Hepatocyte (in vitro differentiated cells): ENCODE measurements around the gene PREX1. TPM values are rescaled to one million over a fixed set of nuclear protein-coding genes. Genes with fewer than 3 reads are reported as not detected.

ENCODE experiments used
- DNase-seq: peaks from one replicate; pipeline ENCODE4 v3.0.0-alpha.2; 2016; ENCODE audit warnings: low spot score
- H2AFZ ChIP-seq: fragments of 200-600 bp; sonication (generic); 2 replicates; pipeline ENCODE4 v1.6.0; 2016; ENCODE audit warnings: antibody characterized with exemption, mild to moderate bottlenecking
- H3K27ac ChIP-seq: fragments of 200-600 bp; sonication (generic); 2 replicates; pipeline ENCODE4 v1.5.1; 2016; ENCODE audit warnings: mild to moderate bottlenecking
- H3K27me3 ChIP-seq: fragments of 200-600 bp; sonication (generic); 2 replicates; pipeline ENCODE4 v1.6.1; 2016
- H3K36me3 ChIP-seq: fragments of 200-600 bp; sonication (generic); replicated peaks from 2 replicates; pipeline ENCODE4 v1.5.1; 2016; ENCODE audit warnings: low read depth; ENCODE audit not compliant: insufficient read depth
- H3K4me1 ChIP-seq: fragments of 200-600 bp; sonication (generic); 2 replicates; pipeline ENCODE4 v1.5.1; 2016; ENCODE audit warnings: mild to moderate bottlenecking, moderate library complexity; ENCODE audit not compliant: insufficient read depth
- H3K4me2 ChIP-seq: fragments of 200-600 bp; sonication (generic); 2 replicates; pipeline ENCODE4 v1.6.0; 2016
- H3K4me3 ChIP-seq: fragments of 200-600 bp; sonication (generic); 2 replicates; pipeline ENCODE4 v1.5.1; 2016; ENCODE audit warnings: mild to moderate bottlenecking
- H3K79me2 ChIP-seq: fragments of 200-600 bp; sonication (generic); 2 replicates; pipeline ENCODE4 v1.6.0; 2017; ENCODE audit warnings: mild to moderate bottlenecking
- H3K9me2 ChIP-seq: fragments of 200-600 bp; sonication (generic); replicated peaks from 2 replicates; pipeline ENCODE4 v1.6.0; 2017; ENCODE audit warnings: mild to moderate bottlenecking; ENCODE audit not compliant: insufficient read depth
- H3K9me3 ChIP-seq: fragments of 200-600 bp; sonication (generic); 2 replicates; pipeline ENCODE4 v1.5.1; 2016; ENCODE audit warnings: low read depth, mild to moderate bottlenecking
- H4K20me1 ChIP-seq: fragments of 200-600 bp; sonication (generic); 2 replicates; pipeline ENCODE4 v1.6.0; 2016; ENCODE audit warnings: mild to moderate bottlenecking; ENCODE audit not compliant: insufficient read depth, poor library complexity, severe bottlenecking
- CTCF ChIP-seq: fragments of 200-600 bp; sonication (generic); IDR thresholded peaks from 2 replicates; pipeline ENCODE4 v1.5.1; 2016; ENCODE audit warnings: antibody characterized with exemption, mild to moderate bottlenecking; ENCODE audit not compliant: poor library complexity
- EZH2 ChIP-seq: fragments of 200-600 bp; sonication (generic); IDR thresholded peaks from 2 replicates; pipeline ENCODE4 v1.6.1; 2016; ENCODE audit warnings: antibody characterized with exemption, mild to moderate bottlenecking, borderline replicate concordance
- EZH2phosphoT487 ChIP-seq: fragments of 200-600 bp; sonication (generic); IDR thresholded peaks from one replicate; pipeline ENCODE4 v1.6.1; 2018; ENCODE audit warnings: antibody characterized with exemption, mild to moderate bottlenecking, low read depth, moderate library complexity; ENCODE audit not compliant: unreplicated experiment, severe bottlenecking
- WGBS: methylation state at CpG from one replicate; pipeline ENCODE4 v1.1.6; 2016; ENCODE audit warnings: low lambda C conversion rate; ENCODE audit errors: missing lambda C conversion rate; 5-methylcytosine and 5-hydroxymethylcytosine counted together
- polyA plus RNA-seq: library from polyadenylated mRNA; unstranded; fragments of >200 nt; fragmentation: Nextera tagmentation; extraction: Ambion mirVana; gene quantifications from 2 replicates; pipeline ENCODE4 v1.2.1, GENCODE V29; 2016
- total RNA-seq: library from RNA; depleted of rRNA; stranded (reverse); fragments of >200 nt; gene quantifications from 2 replicates; pipeline ENCODE4 v1.2.3, GENCODE V29; 2014

Gene PREX1
- total and polyA plus RNA-seq, 2 experiments from 2014 or later: 1.8 to 2.9 TPM

GRCh38 chr20:48761023-48761785 is 66.6 kb downstream of the PREX1 start:
- H3K4me1 ChIP-seq: no peaks in the 10 kb centered on the region
- no peak for DNase-seq
- no peak overlapping the region for H2AFZ ChIP-seq
- no peak overlapping the region for H3K27ac ChIP-seq
- H3K9me2 ChIP-seq: no peaks in the 10 kb centered on the region
- no peaks in the 10 kb centered on the region for H4K20me1 ChIP-seq
- no peaks in the 10 kb centered on the region for H3K27me3 ChIP-seq
- H3K79me2 ChIP-seq: no peaks in the 10 kb centered on the region
- H3K9me3 ChIP-seq: no peaks in the 10 kb centered on the region
- H3K4me2 ChIP-seq: no peak overlapping the region
- 90% methylated on average over 12 of the region's 12 CpGs for whole genome bisulfite sequencing
- TF ChIP-seq CTCF (no peak), EZH2phosphoT487 (no peak), EZH2 (no peak)
- H3K36me3 ChIP-seq: no peaks in the 10 kb centered on the region
- H3K4me3 ChIP-seq: no peak overlapping the region

GRCh38 chr20:48760403-48760983 is 67.3 kb downstream of the PREX1 start:
- no peak overlapping the region for H2AFZ ChIP-seq

GRCh38 chr20:48759631-48760245 is 68.1 kb downstream of the PREX1 start:
- Histone ChIP-seq H3K4me1 (no peaks in the 10 kb centered on the region), H3K27me3 (no peaks in the 10 kb centered on the region), H3K27ac (no peak overlapping the region), H3K4me2 (no peak overlapping the region), H3K9me2 (no peaks in the 10 kb centered on the region), H3K79me2 (no peaks in the 10 kb centered on the region), H3K36me3 (no peaks in the 10 kb centered on the region), H2AFZ (no peak overlapping the region), H3K9me3 (no peaks in the 10 kb centered on the region), H3K4me3 (no peak overlapping the region), H4K20me1 (no peaks in the 10 kb centered on the region)
- DNase-seq: no peak
- 86% methylated on average over 7 of the region's 7 CpGs for WGBS
- TF ChIP-seq CTCF (no peak), EZH2 (no peak), EZH2phosphoT487 (no peak)

More at GRCh38 chr20:48760403-48760983, 67.3 kb downstream of the PREX1 start:
- Histone ChIP-seq H3K27me3 (no peaks in the 10 kb centered on the region), H3K9me3 (no peaks in the 10 kb centered on the region), H3K27ac (no peak overlapping the region), H3K4me1 (no peaks in the 10 kb centered on the region), H3K9me2 (no peaks in the 10 kb centered on the region), H3K4me3 (no peak overlapping the region), H3K36me3 (no peaks in the 10 kb centered on the region), H3K4me2 (no peak overlapping the region), H4K20me1 (no peaks in the 10 kb centered on the region), H3K79me2 (no peaks in the 10 kb centered on the region)
- no peak for DNase-seq
- WGBS: 83% methylated on average over 8 of the region's 8 CpGs
- TF ChIP-seq EZH2 (no peak), CTCF (no peak), EZH2phosphoT487 (no peak)
